SU-DHL-6 (cell line): ENCODE data around the gene ADIRF.
"Not testable (repeated sequence)": the region's sequence is repeated elsewhere in the genome, so short reads cannot be mapped to it uniquely, and the experiment has no call there.

Experiments
- H2AFZ ChIP-seq: fragments of 200-600 bp; sonication (generic); 2 replicates; pipeline ENCODE4 v1.6.1; 2014; ENCODE audit warnings: low read depth, mild to moderate bottlenecking, moderate library complexity, mixed read lengths, antibody characterized with exemption, low read length; ENCODE audit not compliant: severe bottlenecking
- H3F3A ChIP-seq: fragments of 200-600 bp; shearing (Covaris generic); 2 replicates; pipeline ENCODE4 v1.6.0; 2016; ENCODE audit warnings: antibody characterized with exemption, mild to moderate bottlenecking; ENCODE audit not compliant: insufficient read depth
- H3K27ac ChIP-seq: fragments of 200-600 bp; sonication (generic); 2 replicates; pipeline ENCODE4 v1.5.1; 2016; ENCODE audit warnings: low read depth, mild to moderate bottlenecking, low read length, moderate library complexity, mixed read lengths
- H3K27me3 ChIP-seq: fragments of 200-600 bp; sonication (generic), shearing (Covaris generic); 2 replicates; pipeline ENCODE4 v1.6.0; 2014; ENCODE audit warnings: mild to moderate bottlenecking, low read length
- H3K36me3 ChIP-seq: fragments of 200-600 bp; sonication (generic); 2 replicates; pipeline ENCODE4 v1.6.1; 2014; ENCODE audit warnings: mild to moderate bottlenecking, low read length, mixed read lengths
- H3K4me2 ChIP-seq: fragments of 300-600, 200-600 bp; shearing (Covaris generic), sonication (generic); 2 replicates; pipeline ENCODE4 v1.6.0; 2014; ENCODE audit warnings: low read length, low read depth, mild to moderate bottlenecking; ENCODE audit not compliant: poor library complexity, severe bottlenecking
- H3K4me3 ChIP-seq: fragments of 200-600 bp; sonication (generic); 2 replicates; pipeline ENCODE4 v1.5.1; 2014; ENCODE audit warnings: antibody characterized with exemption, low read length, mild to moderate bottlenecking, mixed read lengths; ENCODE audit not compliant: insufficient read depth, poor library complexity, severe bottlenecking
- H3K79me2 ChIP-seq: fragments of 200-600 bp; sonication (generic); 2 replicates; pipeline ENCODE4 v1.6.1; 2014; ENCODE audit warnings: mild to moderate bottlenecking, low read length, moderate library complexity; ENCODE audit not compliant: insufficient read depth
- H3K9ac ChIP-seq: fragments of 200-600 bp; sonication (generic); 2 replicates; pipeline ENCODE4 v1.7.0; 2014; ENCODE audit warnings: mild to moderate bottlenecking, low read length
- H3K9me2 ChIP-seq: fragments of 200-600 bp; sonication (generic); replicated peaks from 2 replicates; pipeline ENCODE4 v1.6.1; 2014; ENCODE audit warnings: low read length; ENCODE audit not compliant: insufficient read depth
- H3K9me3 ChIP-seq: fragments of 200-600 bp; sonication (generic); 2 replicates; pipeline ENCODE4 v1.6.1; 2014; ENCODE audit warnings: low read length, mixed read lengths; ENCODE audit not compliant: insufficient read depth
- H4K20me1 ChIP-seq: fragments of 200-600 bp; sonication (generic); 2 replicates; pipeline ENCODE4 v1.6.1; 2014; ENCODE audit warnings: low read depth, mild to moderate bottlenecking, antibody characterized with exemption, low read length, moderate library complexity, mixed read lengths
- CTCF ChIP-seq: fragments of 200-600 bp; sonication (generic); IDR thresholded peaks from one replicate; pipeline ENCODE4 v1.5.1; 2017; ENCODE audit warnings: antibody characterized with exemption, mild to moderate bottlenecking, low read length, moderate library complexity; ENCODE audit not compliant: insufficient read depth, poor library complexity, severe bottlenecking
- EZH2phosphoT487 ChIP-seq: fragments of 200-600 bp; sonication (generic), shearing (Covaris generic); conservative IDR thresholded peaks from 2 replicates; pipeline ENCODE4 v1.6.1; 2018; ENCODE audit warnings: mild to moderate bottlenecking, antibody characterized with exemption, low read length, moderate library complexity, mixed read lengths

The ADIRF gene

GRCh38 chr10:86950349-86950748 lies 17.9 kb upstream of the ADIRF start:
- Histone ChIP-seq H3K4me3 (no peak overlapping the region), H4K20me1 (no peaks in the 10 kb centered on the region), H3K36me3 (no peaks in the 10 kb centered on the region), H3K27ac (no peak overlapping the region), H3K9me3 (no peaks in the 10 kb centered on the region), H3K79me2 (no peaks in the 10 kb centered on the region), H3F3A (no peaks in the 10 kb centered on the region), H3K27me3 (no peaks in the 10 kb centered on the region), H3K9me2 (no peaks in the 10 kb centered on the region), H3K9ac (no peak overlapping the region), H2AFZ (no peak overlapping the region), H3K4me2 (no peak overlapping the region)
- TF ChIP-seq CTCF (no peak), EZH2phosphoT487 (no peak)

- Histone ChIP-seq H3K9ac (no peak overlapping the region), H3K9me3 (no peaks in the 10 kb centered on the region), H3K4me2 (no peak overlapping the region), H3K36me3 (no peaks in the 10 kb centered on the region), H3K9me2 (no peaks in the 10 kb centered on the region), H3K4me3 (no peak overlapping the region), H4K20me1 (no peaks in the 10 kb centered on the region), H3K27ac (no peak overlapping the region), H3K27me3 (no peaks in the 10 kb centered on the region), H3F3A (no peaks in the 10 kb centered on the region), H2AFZ (no peak overlapping the region), H3K79me2 (no peaks in the 10 kb centered on the region)
- TF ChIP-seq EZH2phosphoT487 (no peak), CTCF (no peak)
These were observed 17.0 kb upstream of the ADIRF start for GRCh38 chr10:86951184-86951761.

GRCh38 chr10:86952106-86952505 lies 16.2 kb upstream of the ADIRF start:
- no peaks in the 10 kb centered on the region for H4K20me1 ChIP-seq
- no peak overlapping the region for H3K9ac ChIP-seq
- no peaks in the 10 kb centered on the region for H3F3A ChIP-seq
- H3K4me3 ChIP-seq = no peak overlapping the region
- no peaks in the 10 kb centered on the region for H3K9me2 ChIP-seq
- TF ChIP-seq EZH2phosphoT487 (no peak), CTCF (no peak)
- no peaks in the 10 kb centered on the region for H3K27me3 ChIP-seq
- H3K36me3 ChIP-seq = no peaks in the 10 kb centered on the region
- no peaks in the 10 kb centered on the region for H3K79me2 ChIP-seq
- H3K27ac ChIP-seq = no peak overlapping the region
- H3K9me3 ChIP-seq = no peaks in the 10 kb centered on the region
- no peak overlapping the region for H2AFZ ChIP-seq
- no peak overlapping the region for H3K4me2 ChIP-seq

- H3K27me3 ChIP-seq, H4K20me1 ChIP-seq, H3K36me3 ChIP-seq, H3K27ac ChIP-seq, H3K9me3 ChIP-seq, H3K4me3 ChIP-seq, H3K9me2 ChIP-seq, H2AFZ ChIP-seq, H3K9ac ChIP-seq, H3F3A ChIP-seq, H3K79me2 ChIP-seq, H3K4me2 ChIP-seq: not testable (repeated sequence)
These were observed 15.6 kb upstream of the ADIRF start for GRCh38 chr10:86952697-86953096.
